GM18520 (cell line): Measurements from ENCODE around the gene STT3B.
A peak's percentile ranks its signal among the peaks of the same experiment; 100 is the strongest.

Experiments
- ATAC-seq: cut with Tn5 transposase; IDR thresholded peaks from one replicate; pipeline ENCODE4 v1.9.1; 2021; ENCODE audit not compliant: unreplicated experiment

The STT3B gene

GRCh38 chr3:31550452-31551251 is 17.9 kb downstream of the STT3B start:
- ATAC-seq, result no peak

- no peak for ATAC-seq
Measured at GRCh38 chr3:31551646-31552045, 18.9 kb downstream of the STT3B start.

- ATAC-seq, result no peak
Measured at GRCh38 chr3:31552103-31552502, 19.4 kb downstream of the STT3B start.

- no peak for ATAC-seq
Measured at GRCh38 chr3:31553258-31553657, 20.5 kb downstream of the STT3B start.

GRCh38 chr3:31555204-31555603 is 22.5 kb downstream of the STT3B start:
- ATAC-seq, result no peak

- ATAC-seq, result no peak
Measured at GRCh38 chr3:31559872-31560534, 27.3 kb downstream of the STT3B start.

GRCh38 chr3:31561891-31562290 is 29.2 kb downstream of the STT3B start:
- ATAC-seq, result no peak

- no peak for ATAC-seq
Measured at GRCh38 chr3:31562525-31562924, 29.8 kb downstream of the STT3B start.

GRCh38 chr3:31565288-31565687 is 32.6 kb downstream of the STT3B start:
- no peak for ATAC-seq

- no peak for ATAC-seq
Measured at GRCh38 chr3:31567036-31567435, 34.3 kb downstream of the STT3B start.

GRCh38 chr3:31568649-31569048 is 35.9 kb downstream of the STT3B start:
- no peak for ATAC-seq

- ATAC-seq, result no peak
Measured at GRCh38 chr3:31571325-31571724, 38.6 kb downstream of the STT3B start.

GRCh38 chr3:31572236-31573004 is 39.7 kb downstream of the STT3B start:
- ATAC-seq, result peak; percentile 27

GRCh38 chr3:31573036-31573779 is 40.5 kb downstream of the STT3B start:
- ATAC-seq, result peak; percentile 26

- no peak for ATAC-seq
Measured at GRCh38 chr3:31575448-31575847, 42.7 kb downstream of the STT3B start.

- no peak for ATAC-seq
Measured at GRCh38 chr3:31576521-31576920, 43.8 kb downstream of the STT3B start.

GRCh38 chr3:31577232-31577631 is 44.5 kb downstream of the STT3B start:
- ATAC-seq, result no peak

- ATAC-seq, result no peak
Measured at GRCh38 chr3:31579828-31580227, 47.1 kb downstream of the STT3B start.

- no peak for ATAC-seq
Measured at GRCh38 chr3:31580645-31581044, 47.9 kb downstream of the STT3B start.

GRCh38 chr3:31581660-31582059 is 48.9 kb downstream of the STT3B start:
- ATAC-seq, result no peak

GRCh38 chr3:31589228-31589627 is 56.5 kb downstream of the STT3B start:
- no peak for ATAC-seq
